ENCODE data around the gene OTUB2. TPM values are rescaled to one million over a fixed set of nuclear protein-coding genes. Genes with fewer than 3 reads are reported as not detected.

OTUB2 gene
- total RNA-seq, 4 donors from 2014 or later, result 0.45 to 1.2 (median 0.54) TPM; not detected in 1

GRCh38 chr14:94040247-94040646 is 14.1 kb downstream of the OTUB2 start:
- Histone ChIP-seq H3K27me3 (no peaks in the 10 kb centered on the region), H3K27ac (no peak overlapping the region), H3K9me3 (no peaks in the 10 kb centered on the region), H3K36me3 (peaks cover under 1 to 3% of the 10 kb centered on the region in 2 donors), H3K4me3 (replicated peaks in 1 of 3) (no peak overlapping the region), H3K4me1 (peaks cover 0 to 12% of the 10 kb centered on the region in 2 donors)
- TF ChIP-seq POLR2A (IDR thresholded peaks at IDR 0.05) (no peak), CTCF (IDR thresholded peaks at IDR 0.05) (no peak)
- WGBS, 2 donors, result 92 to 94% methylated on average over 3 to 5 of the region's 5 CpGs
- intact Hi-C loops (cut with DNase I), result no loop called here
- DNase-seq, result no peak

- WGBS, 2 donors, result 92 to 94% methylated on average over 13 of the region's 13 CpGs
- no peak overlapping the region for H3K4me3 ChIP-seq (replicated peaks in 1 of 3)
- no peaks in the 10 kb centered on the region for H3K9me3 ChIP-seq
- TF ChIP-seq POLR2A (IDR thresholded peaks at IDR 0.05), result no peak
- H3K4me1 ChIP-seq, result peaks cover 0 to 12% of the 10 kb centered on the region in 2 donors
- H3K27ac ChIP-seq, result no peak overlapping the region
- H3K36me3 ChIP-seq, result peaks cover 3 to 5% of the 10 kb centered on the region in 2 donors
- no peaks in the 10 kb centered on the region for H3K27me3 ChIP-seq
- intact Hi-C loops (cut with DNase I), result no loop called here
- DNase-seq, result no peak
These were observed 14.7 kb downstream of the OTUB2 start for GRCh38 chr14:94040796-94041195.

- peak; percentile 71 to 78 for DNase-seq
- H3K9me3 ChIP-seq, result no peaks in the 10 kb centered on the region
- H3K27ac ChIP-seq, result no peak overlapping the region
- H3K36me3 ChIP-seq, result peaks cover 8 to 9% of the 10 kb centered on the region in 2 donors
- 43 to 47% methylated on average over 12 to 15 of the region's 18 CpGs for WGBS, 2 donors
- H3K4me3 ChIP-seq (replicated peaks in 1 of 3), result no peak overlapping the region
- peaks cover 0 to 12% of the 10 kb centered on the region in 2 donors for H3K4me1 ChIP-seq
- TF ChIP-seq POLR2A (IDR thresholded peaks at IDR 0.05), result no peak
- no peak for TF ChIP-seq CTCF (IDR thresholded peaks at IDR 0.05)
- intact Hi-C loops (cut with DNase I), result no loop called here
- no peaks in the 10 kb centered on the region for H3K27me3 ChIP-seq
These were observed 15.6 kb downstream of the OTUB2 start for GRCh38 chr14:94041551-94042346.

- DNase-seq, result peak; percentile 17 to 20
- H3K9me3 ChIP-seq, result no peaks in the 10 kb centered on the region
- 64 to 81% methylated on average over 8 to 11 of the region's 12 CpGs for WGBS, 2 donors
- H3K27ac ChIP-seq, result no peak overlapping the region
- intact Hi-C loops (cut with DNase I), result no loop called here
- no peaks in the 10 kb centered on the region for H3K27me3 ChIP-seq
- peaks cover 16 to 18% of the 10 kb centered on the region in 2 donors for H3K36me3 ChIP-seq
- H3K4me3 ChIP-seq (replicated peaks in 1 of 3), result no peak overlapping the region
- H3K4me1 ChIP-seq, result peaks cover 0 to 12% of the 10 kb centered on the region in 2 donors
- no peak for TF ChIP-seq POLR2A (IDR thresholded peaks at IDR 0.05)
- TF ChIP-seq CTCF (IDR thresholded peaks at IDR 0.05), result no peak
These were observed 16.4 kb downstream of the OTUB2 start for GRCh38 chr14:94042433-94043091.

GRCh38 chr14:94043111-94043755 is 17.1 kb downstream of the OTUB2 start:
- Histone ChIP-seq H3K36me3 (peaks cover 21 to 24% of the 10 kb centered on the region in 2 donors), H3K27me3 (no peaks in the 10 kb centered on the region), H3K9me3 (no peaks in the 10 kb centered on the region), H3K4me1 (peaks cover 0 to 12% of the 10 kb centered on the region in 2 donors), H3K27ac (no peak overlapping the region), H3K4me3 (replicated peaks in 1 of 3) (no peak overlapping the region)
- no peak for DNase-seq
- WGBS, 2 donors, result 94 to 95% methylated on average over 9 to 11 of the region's 13 CpGs
- TF ChIP-seq CTCF (IDR thresholded peaks at IDR 0.05) (no peak), POLR2A (IDR thresholded peaks at IDR 0.05) (no peak)
- intact Hi-C loops (cut with DNase I), result no loop called here
